Peyer's patch (tissue), 4 donors: ENCODE measurements around the gene PLD5. TPM values are rescaled to one million over a fixed set of nuclear protein-coding genes. Genes with fewer than 3 reads are reported as not detected.
"Not testable (repeated sequence)": the region's sequence is repeated elsewhere in the genome, so short reads cannot be mapped to it uniquely, and the experiment has no call there.

Experiments
- DNase-seq, 3 donors: peaks; one replicate each; pipeline ENCODE4 v3.0.0-alpha.2; 2017 to 2019
- H3K27ac ChIP-seq, 4 donors: fragments of 200-600 bp; sonication (generic); one replicate each; pipeline ENCODE4 v1.5.1; 2016 to 2019
- H3K27me3 ChIP-seq, 2 donors: fragments of 200-600 bp; sonication (generic); one replicate each; pipeline ENCODE4 v1.5.1; 2019
- H3K36me3 ChIP-seq, 3 donors: fragments of 200-600 bp; sonication (generic); one replicate each; pipeline ENCODE4 v1.5.1; 2016 to 2019
- H3K4me1 ChIP-seq, 4 donors: fragments of 200-600 bp; sonication (generic); one replicate each; pipeline ENCODE4 v1.5.1; 2016 to 2019
- H3K4me3 ChIP-seq, 4 donors: fragments of 200-600 bp; sonication (generic); 1 replicate in 3 of 4; 2 replicates in 1 of 4; pipeline ENCODE4 v1.5.1; 2016 to 2019; ENCODE audit warnings: mild to moderate bottlenecking in 1 of 4
- H3K9me3 ChIP-seq, 4 donors: fragments of 200-600 bp; sonication (generic); one replicate each; pipeline ENCODE4 v1.5.1; 2016 to 2019; ENCODE audit warnings: mild to moderate bottlenecking in 1 of 4
- CTCF ChIP-seq, 6 experiments: fragments of 450-650 bp in 4 of 6; fragments of 200-600 bp in 2 of 6; sonication (generic) in 1 of 6; IDR thresholded peaks; one replicate each; pipeline ENCODE4 v1.5.1; 2017 to 2019; ENCODE audit warnings: antibody characterized with exemption in 6 of 6, mild to moderate bottlenecking in 3 of 6, moderate library complexity in 1 of 6
- POLR2A ChIP-seq, 2 donors: fragments of 450-650 bp; IDR thresholded peaks; one replicate each; pipeline ENCODE4 v1.5.1; 2017; ENCODE audit warnings: antibody characterized with exemption in 2 of 2, mild to moderate bottlenecking in 2 of 2, moderate library complexity in 2 of 2
- total RNA-seq, 4 donors: library from RNA; depleted of rRNA; stranded (reverse); fragments of >200 nt; gene quantifications; one replicate each; pipeline ENCODE4 v1.1.0, GENCODE V29; 2016

The PLD5 gene
- total RNA-seq, 4 donors from 2014 or later: 0.67 TPM; not detected in 3

GRCh38 chr1:242216368-242216767 is 308.1 kb downstream of the PLD5 start:
- no peaks in the 10 kb centered on the region for H3K36me3 ChIP-seq
- no peaks in the 10 kb centered on the region for H3K27me3 ChIP-seq
- H3K4me3 ChIP-seq: no peak overlapping the region
- peaks cover 0 to 8% (median 0%) of the 10 kb centered on the region in 4 donors for H3K9me3 ChIP-seq
- no peaks in the 10 kb centered on the region for H3K4me1 ChIP-seq
- DNase-seq: no peak
- no peak for TF ChIP-seq CTCF (IDR thresholded peaks at IDR 0.05)
- TF ChIP-seq POLR2A (IDR thresholded peaks at IDR 0.05): no peak
- H3K27ac ChIP-seq: no peak overlapping the region

- not testable (repeated sequence) for H3K27me3 ChIP-seq, H3K9me3 ChIP-seq, H3K27ac ChIP-seq, DNase-seq, H3K4me3 ChIP-seq, H3K4me1 ChIP-seq, H3K36me3 ChIP-seq
Measured at GRCh38 chr1:242214455-242214854, 310.0 kb downstream of the PLD5 start.

- H3K36me3 ChIP-seq, H3K4me1 ChIP-seq, DNase-seq, H3K27me3 ChIP-seq, H3K27ac ChIP-seq, H3K4me3 ChIP-seq, H3K9me3 ChIP-seq: not testable (repeated sequence)
Measured at GRCh38 chr1:242212961-242213360, 311.5 kb downstream of the PLD5 start.

- Histone ChIP-seq H3K9me3 (peaks cover 0 to 8% (median 0%) of the 10 kb centered on the region in 4 donors), H3K27me3 (no peaks in the 10 kb centered on the region), H3K36me3 (no peaks in the 10 kb centered on the region), H3K4me3 (no peak overlapping the region), H3K4me1 (no peaks in the 10 kb centered on the region), H3K27ac (no peak overlapping the region)
- no peak for DNase-seq
- TF ChIP-seq CTCF (IDR thresholded peaks at IDR 0.05) (no peak), POLR2A (IDR thresholded peaks at IDR 0.05) (no peak)
Measured at GRCh38 chr1:242212401-242212800, 312.1 kb downstream of the PLD5 start.

- no peak for DNase-seq
- no peak overlapping the region for H3K4me3 ChIP-seq
- H3K27ac ChIP-seq: no peak overlapping the region
- no peaks in the 10 kb centered on the region for H3K4me1 ChIP-seq
- H3K36me3 ChIP-seq: no peaks in the 10 kb centered on the region
- no peaks in the 10 kb centered on the region for H3K27me3 ChIP-seq
- no peak for TF ChIP-seq POLR2A (IDR thresholded peaks at IDR 0.05)
- no peak for TF ChIP-seq CTCF (IDR thresholded peaks at IDR 0.05)
- H3K9me3 ChIP-seq: peaks cover 0 to under 1% (median 0%) of the 10 kb centered on the region in 4 donors
Measured at GRCh38 chr1:242211254-242212022, 313.1 kb downstream of the PLD5 start.

DNA sequence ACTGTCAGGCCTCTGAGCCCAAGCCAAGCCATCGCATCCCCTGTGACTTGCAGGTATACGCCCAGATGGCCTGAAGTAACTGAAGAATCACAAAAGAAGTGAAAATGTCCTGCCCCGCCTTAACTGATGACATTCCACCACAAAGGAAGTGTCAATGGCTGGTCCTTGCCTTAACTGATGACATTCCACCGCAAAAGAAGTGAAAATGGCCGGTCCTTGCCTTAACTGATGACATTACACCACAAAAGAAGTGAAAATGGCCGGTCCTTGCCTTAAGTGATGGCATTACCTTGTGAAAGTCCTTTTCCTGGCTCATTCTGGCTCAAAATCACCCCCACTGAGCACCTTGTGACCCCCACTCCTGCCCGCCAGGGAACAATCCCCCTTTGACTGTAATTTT is 314.2 kb downstream of the PLD5 start:
- not testable (repeated sequence) for H3K4me1 ChIP-seq, H3K9me3 ChIP-seq, H3K4me3 ChIP-seq, H3K27me3 ChIP-seq, H3K36me3 ChIP-seq, H3K27ac ChIP-seq, DNase-seq

DNA sequence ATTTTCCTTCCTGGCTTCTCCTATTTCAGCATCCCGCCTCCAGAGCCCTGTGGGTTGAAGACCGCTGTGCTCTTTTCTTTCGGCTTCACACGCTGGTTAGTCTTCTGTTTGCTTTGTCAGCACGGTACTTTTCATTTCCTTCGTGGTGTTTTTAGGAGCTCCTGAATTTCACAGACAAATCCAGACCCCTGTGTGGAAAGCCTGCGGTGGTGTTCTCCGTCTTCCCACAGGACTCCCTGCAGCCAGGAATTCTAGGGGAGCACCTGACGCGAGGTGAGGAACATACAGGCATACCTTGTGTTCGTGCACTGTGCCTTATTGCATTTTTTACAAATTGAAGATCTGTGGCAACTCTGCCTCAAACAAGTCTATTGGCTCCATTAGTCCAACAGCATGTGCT is 315.4 kb downstream of the PLD5 start:
- H3K9me3 ChIP-seq: no peaks in the 10 kb centered on the region
- H3K27ac ChIP-seq: no peak overlapping the region
- no peaks in the 10 kb centered on the region for H3K27me3 ChIP-seq
- H3K36me3 ChIP-seq: no peaks in the 10 kb centered on the region
- H3K4me3 ChIP-seq: no peak overlapping the region
- TF ChIP-seq CTCF (IDR thresholded peaks at IDR 0.05) (no peak), POLR2A (IDR thresholded peaks at IDR 0.05) (no peak)
- no peak for DNase-seq
- no peaks in the 10 kb centered on the region for H3K4me1 ChIP-seq
